Activated CD8-positive, alpha-beta memory T cell treated with anti-CD3 and anti-CD28 coated beads, Interleukin-2, amount 50 U/mL, for 1 hour (primary cell): ENCODE measurements around the gene SIK3.

ENCODE experiments used
- DNase-seq: peaks from one replicate; pipeline ENCODE4 v3.0.0-alpha.2; 2020; ENCODE audit errors: extremely low read depth

SIK3 gene

GRCh38 chr11:116794851-116795250 lies 303.4 kb downstream of the SIK3 start:
- no peak for DNase-seq

GRCh38 chr11:116793772-116794097 lies 304.5 kb downstream of the SIK3 start:
- no peak for DNase-seq
